ENCODE measurements around the gene ZNF512B. TPM values are rescaled to one million over a fixed set of nuclear protein-coding genes. Genes with fewer than 3 reads are reported as not detected.
"Not testable (repeated sequence)": the region's sequence is repeated elsewhere in the genome, so short reads cannot be mapped to it uniquely, and the experiment has no call there.

The ZNF512B gene
- total RNA-seq, 1 experiment from 2014 or later: 16.8 TPM

DNA sequence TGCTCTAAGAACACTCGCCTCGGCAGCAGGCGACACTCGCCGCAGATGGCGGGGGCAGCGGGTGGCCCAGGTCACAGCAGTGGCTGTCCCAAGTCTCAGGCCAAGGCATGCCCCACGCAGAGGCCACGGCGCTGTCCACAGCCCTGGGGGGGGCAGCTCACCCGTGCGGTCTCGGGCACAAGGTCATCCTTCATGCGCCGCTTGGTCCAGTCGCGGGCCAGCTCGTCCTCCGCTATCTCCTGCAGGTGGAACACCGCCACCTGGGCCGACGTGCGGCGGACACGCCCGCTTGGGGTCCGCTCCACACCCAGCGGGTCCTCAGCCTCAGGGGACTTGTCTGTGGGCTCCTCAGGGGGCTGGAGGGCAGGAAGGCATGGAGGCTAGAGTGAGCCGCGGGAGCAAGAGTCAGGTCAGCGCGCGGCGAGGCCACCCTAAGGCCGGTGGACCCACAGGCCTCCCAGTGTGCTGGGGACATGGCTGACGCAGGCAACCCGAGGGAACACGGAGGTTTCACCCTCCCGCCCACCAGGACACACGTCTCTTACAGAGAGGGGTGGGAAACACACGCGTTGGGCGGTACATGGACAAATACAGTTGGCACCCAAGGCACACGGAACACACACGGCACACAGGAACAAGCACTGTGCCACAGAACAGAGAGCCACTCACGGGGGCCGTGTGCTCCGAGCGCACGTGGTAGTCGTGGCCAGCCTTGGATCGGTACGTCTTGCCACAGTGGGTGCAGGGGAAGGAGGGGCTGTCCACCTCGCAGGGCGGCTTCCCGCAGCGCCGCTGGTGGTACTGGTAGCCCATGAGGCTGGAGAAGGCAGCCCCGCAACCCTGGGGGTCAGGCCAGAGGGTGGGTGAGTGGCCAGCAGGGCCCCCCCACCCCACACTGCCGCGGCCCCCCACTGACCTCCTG lies 7.0 kb downstream of the ZNF512B start:
- no peak for DNase-seq (ENCODE audit: low spot score)

DNA sequence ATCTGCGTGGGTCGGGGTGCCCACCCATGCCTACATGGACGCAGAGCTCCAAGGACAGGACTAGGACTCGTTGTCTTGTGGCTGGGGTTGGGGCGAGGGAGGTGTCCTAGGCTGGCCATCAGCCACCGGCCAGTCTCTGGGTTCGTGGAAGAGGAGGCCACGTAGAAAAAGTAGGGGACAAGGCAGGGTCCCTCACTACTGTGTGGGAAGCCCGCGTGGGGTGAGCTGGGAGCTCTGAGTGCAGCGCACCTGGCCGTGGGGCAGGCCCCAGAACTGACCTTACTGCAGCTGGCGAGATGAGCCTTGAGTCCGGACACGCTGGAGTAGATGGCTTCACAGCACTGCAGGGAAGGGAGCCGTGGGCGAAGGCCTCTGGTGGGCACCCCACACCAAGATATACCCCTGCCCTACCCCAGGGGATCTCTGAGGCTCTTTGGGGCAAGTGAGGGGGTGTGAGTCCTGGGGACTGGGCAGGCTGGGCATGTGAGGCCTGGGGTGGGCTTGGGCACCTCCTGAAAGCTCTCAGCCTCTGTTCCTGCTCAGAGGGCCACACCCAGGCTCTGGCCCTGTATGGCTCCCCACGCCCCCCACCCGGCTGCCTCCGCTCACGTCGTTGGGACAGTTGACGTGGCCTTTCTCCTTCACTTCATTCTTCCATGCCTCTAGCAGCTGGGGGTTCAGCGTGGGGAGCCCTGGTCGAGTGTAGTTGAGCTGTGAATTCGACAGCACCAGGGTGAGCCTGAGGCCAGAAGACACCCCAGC lies 7.9 kb downstream of the ZNF512B start:
- DNase-seq (ENCODE audit: low spot score): no peak

DNA sequence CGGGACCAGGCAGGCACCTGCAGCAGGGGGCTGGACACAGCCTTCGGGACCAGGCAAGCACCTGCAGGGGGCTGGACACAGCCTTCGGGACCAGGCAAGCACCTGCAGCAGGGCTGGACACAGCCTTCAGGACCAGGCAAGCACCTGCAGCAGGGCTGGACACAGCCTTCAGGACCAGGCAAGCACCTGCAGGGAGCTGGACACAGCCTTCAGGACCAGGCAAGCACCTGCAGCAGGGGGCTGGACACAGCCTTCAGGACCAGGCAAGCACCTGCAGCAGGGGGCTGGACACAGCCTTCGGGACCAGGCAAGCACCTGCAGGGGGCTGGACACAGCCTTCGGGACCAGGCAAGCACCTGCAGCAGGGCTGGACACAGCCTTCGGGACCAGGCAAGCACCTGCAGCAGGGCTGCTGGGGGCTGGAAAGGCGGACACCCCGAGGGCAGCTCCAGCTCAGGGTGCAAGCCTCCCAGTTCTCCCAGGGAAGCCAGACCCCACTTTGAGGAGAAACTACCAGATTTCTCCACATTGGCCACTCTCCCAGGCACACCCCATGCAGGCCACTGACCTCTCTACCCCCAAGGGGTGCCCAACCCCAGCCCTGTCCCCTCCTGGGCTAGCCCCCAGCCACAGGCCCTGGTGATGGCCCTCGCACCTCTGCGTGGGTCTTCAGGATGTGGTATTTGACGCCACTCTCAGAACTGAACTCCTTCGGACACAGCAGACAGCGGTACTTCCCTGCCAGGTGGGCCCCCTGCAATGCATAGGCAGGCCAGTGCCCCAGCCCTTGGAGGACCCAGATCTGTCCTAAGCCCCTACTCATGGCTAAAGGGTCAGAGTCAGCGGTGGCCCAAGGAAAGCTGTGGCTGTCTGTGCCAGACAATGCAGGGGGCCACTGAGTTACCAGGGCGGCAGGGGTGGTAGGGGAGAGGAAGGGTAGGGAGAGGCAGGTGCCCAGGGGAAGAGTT lies 8.8 kb downstream of the ZNF512B start:
- DNase-seq (ENCODE audit: low spot score): not testable (repeated sequence)

DNA sequence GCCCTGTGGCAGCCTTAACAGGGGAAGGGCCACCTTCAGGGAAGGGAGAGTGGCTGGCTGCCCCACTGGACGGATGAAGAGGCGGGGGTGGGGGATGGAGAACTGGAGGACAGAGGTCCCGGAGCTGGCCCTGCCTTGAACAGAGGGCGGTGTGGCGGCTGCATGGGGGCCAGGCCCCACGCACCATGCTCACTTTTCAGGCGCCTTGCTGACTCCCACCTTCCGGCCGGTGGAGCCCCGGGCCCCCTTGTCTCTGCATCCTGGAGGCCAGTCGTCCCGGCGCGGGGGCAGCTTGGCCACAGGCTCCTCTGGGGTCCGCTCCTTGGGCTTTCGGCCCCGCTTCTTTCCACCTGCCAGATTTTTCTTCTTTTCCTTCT lies 10.0 kb downstream of the ZNF512B start:
- no peak for DNase-seq (ENCODE audit: low spot score)

DNA sequence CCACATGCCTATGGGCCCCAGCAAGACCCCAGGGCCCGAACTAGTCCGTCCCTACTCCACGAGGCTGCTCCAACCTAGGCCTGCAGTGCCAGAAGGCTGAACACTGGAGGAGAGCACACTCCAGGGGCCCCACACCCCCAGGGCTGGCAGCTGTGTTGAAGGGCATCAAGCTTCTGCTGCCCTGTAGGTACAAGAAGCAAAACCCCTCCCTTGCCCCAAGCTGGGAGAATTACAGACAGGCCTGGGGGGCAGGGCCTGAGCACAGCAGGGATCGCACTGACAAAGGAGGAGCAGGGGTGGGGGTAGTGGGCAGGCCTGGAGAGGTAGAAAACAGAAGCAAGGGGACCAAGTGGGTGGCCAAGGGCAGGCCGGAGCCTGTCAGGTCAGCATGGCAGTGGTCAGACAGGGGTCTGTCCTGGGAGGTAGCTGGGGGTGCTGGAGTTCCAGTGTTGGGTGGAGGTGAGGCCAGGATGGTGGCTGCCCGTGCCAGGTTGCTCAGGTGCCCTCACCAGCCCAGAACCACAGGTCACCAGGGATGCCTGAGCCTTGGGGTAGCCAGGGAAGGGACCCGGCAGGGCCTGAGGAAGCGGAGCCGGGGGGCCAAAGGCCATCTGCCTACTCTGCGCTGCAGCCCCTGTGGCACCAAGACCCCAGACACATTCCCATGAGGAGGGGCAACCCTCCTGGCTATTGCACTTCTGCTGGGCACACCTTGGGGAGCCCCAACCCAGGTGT lies 10.6 kb downstream of the ZNF512B start:
- DNase-seq (ENCODE audit: low spot score): no peak

GRCh38 chr20:63958471-63958870 lies 11.3 kb downstream of the ZNF512B start:
- no peak for DNase-seq (ENCODE audit: low spot score)

DNA sequence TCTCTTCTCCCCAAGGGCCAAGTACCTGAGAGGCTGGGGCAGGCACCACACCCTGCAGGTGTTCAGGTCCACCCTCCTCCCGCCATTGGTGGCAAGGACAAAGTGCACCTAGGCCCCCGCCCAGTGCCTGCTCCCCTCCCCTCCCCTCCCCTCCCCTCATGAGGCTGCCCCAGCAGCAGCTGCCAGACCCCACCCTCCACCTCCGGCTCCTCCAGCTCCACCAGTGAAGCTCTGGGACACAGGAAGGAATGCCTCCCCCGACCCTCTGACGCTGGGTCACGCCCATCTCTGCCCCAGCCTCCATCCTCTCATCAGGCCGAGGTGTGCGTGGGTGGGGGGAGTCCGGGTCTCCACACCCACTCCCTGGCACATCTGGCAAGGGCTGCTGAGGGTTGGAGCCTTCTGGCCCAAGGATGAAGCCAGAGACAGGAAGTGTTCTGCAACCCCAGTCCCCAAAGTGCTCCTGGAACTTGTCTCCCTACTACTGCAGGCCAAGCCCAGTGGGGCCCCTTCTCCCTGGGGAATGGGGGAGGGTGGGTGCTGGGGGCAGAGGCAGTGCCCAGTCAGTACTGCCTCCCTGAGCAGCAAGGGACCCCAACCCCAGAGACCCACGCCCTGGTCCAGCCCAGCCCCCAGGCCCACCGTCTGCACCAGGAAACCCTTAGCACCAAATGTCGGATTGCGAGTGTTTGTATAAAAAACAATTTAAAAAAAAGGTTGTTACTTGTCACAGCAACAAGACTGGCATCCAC lies 11.9 kb downstream of the ZNF512B start:
- DNase-seq (ENCODE audit: low spot score): no peak

GRCh38 chr20:63957004-63957689 lies 12.6 kb downstream of the ZNF512B start:
- peak; percentile 75 for DNase-seq (ENCODE audit: low spot score)

DNA sequence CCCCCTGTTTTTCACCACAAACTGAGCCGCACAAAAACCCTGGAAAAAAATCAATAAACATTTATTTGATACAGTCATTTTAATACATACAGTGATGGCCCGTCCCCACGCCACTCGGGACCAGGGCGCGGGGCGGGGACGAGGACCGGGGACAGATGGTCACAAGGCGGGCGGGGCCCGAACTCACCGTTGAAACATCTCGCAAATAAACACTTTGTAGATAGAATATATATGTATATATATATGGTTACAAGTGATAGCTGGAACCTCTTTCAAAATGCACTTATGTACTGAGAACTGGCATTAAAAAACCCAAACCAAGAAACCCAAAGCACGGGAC lies 13.1 kb downstream of the ZNF512B start:
- no peak for DNase-seq (ENCODE audit: low spot score)

GRCh38 chr20:63955827-63956663 lies 13.7 kb downstream of the ZNF512B start, which contains the start of gene UCKL1:
TSS of gene UCKL1 (minus strand) at chr20:63956416. CDS start at chr20:63956372, 44 bp downstream.
- peak; percentile 72 for DNase-seq (ENCODE audit: low spot score)

GRCh38 chr20:63955281-63955826 lies 14.4 kb downstream of the ZNF512B start:
- no peak for DNase-seq (ENCODE audit: low spot score)

DNA sequence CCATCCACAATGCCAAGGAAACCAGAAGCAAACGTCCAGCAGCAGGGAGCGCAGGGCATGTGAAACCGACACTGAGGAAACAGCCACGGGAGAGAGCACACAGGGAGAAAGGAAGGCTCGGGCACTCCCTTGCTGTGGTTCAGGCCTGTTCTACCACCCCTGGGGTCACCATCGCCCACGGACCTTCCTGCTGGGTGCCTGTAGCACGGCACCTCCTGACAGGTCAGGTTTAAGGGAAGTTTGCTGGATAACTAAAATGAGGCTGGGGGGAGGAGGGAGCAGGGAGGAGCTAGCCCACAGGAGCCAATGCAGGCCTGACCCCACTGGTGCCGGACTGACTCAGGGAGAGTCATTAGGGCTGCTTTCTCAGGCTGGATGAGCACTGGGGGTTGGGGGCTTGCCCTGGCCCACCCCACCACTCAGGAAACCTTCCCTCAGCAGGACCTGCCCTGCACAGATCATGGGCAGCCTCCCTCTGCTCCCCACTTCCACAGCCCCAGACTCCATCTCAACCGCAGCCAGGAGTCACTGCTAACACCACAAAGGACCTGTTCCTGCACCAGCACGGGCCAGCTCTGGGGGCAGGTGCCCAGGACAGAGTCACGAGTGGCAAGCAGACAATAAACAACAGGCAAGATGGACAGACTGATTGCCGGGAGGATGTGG lies 15.8 kb downstream of the ZNF512B start:
- DNase-seq (ENCODE audit: low spot score): no peak

DNA sequence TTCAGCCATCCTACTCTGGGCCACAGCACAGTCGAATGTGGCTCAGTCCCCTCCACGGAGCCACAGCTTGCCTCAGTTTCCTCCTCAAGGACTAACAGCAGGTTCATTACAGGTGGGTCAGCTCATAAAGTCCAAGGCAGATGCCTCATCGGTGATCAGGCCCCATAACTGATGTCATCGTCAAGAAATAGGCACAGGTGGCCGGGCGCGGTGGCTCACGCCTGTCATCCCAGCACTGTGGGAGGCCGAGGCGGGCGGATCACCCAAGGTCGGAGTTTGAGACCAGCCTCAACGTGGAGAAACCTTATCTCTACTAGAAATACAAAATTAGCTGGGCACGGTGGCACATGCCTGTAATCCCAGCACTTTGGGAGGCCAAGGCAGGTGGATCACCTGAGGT lies 17.0 kb downstream of the ZNF512B start:
- no peak for DNase-seq (ENCODE audit: low spot score)

DNA sequence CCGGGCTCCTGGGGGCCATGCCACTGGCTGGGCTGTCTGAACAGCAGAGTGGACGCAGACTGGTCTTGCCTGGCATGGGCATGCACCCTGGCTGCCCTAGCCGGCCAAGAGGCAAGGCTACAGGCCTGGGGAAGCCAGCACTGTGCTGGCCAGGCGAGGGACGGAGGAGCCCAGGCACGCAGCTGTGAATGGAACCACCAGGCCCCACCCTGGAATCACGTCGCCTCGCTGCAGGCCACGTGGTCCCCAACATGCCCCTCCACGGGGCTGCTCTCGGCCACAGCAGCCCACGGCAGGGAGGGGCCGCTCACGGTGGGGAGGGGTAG lies 17.6 kb downstream of the ZNF512B start:
- no peak for DNase-seq (ENCODE audit: low spot score)

DNA sequence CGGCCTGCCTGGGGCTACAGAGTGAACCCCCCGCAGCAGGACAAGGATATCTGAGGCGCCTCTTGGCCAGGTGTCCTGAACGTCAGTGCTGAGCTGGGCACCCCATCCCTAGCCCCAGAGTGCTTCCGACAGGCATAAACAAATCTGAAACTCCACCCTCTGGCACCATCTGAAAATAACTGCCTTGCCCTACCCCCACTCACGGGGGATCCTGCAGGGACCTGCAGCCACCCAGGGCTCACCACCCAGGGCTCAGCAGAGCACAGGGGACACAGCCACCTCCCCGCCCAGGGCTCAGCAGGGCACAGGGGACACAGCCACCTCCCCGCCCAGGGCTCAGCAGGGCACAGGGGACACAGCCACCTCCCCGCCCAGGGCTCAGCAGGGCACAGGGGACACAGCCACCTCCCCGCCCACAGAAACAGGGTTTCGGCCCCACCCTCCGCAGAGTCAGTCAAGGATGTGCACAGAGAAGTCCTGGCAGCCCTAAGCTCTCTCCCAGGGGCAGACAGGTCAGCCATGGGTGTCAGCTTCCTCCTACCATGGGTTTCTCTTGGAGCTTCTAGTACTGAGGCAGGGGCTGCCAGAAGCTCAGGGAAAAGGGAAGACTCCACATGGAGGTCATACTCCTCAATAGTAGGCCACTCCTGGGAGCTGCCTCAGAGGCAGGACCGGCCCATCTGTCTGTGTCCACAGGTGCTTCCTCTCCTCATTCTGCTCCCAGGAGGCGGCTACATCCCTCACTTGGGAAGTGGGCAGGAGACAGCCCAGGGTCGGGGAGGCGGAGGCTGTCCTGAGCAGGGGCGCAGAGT lies 18.1 kb downstream of the ZNF512B start:
- no peak for DNase-seq (ENCODE audit: low spot score)

- DNase-seq (ENCODE audit: low spot score): no peak
These were observed 18.9 kb downstream of the ZNF512B start for GRCh38 chr20:63950701-63951397.
